ACC112 (cell line): Measurements from ENCODE around the gene PTPRN2.

Experiments used
- H2AFZ ChIP-seq: fragments of 200-600 bp; sonication (generic); one replicate; pipeline ENCODE4 v1.6.0; 2017; ENCODE audit warnings: antibody characterized with exemption, low read length; ENCODE audit not compliant: unreplicated experiment
- H3K27ac ChIP-seq: fragments of 200-600 bp; sonication (generic); 2 replicates; pipeline ENCODE4 v1.5.1; 2014; ENCODE audit warnings: low read depth, mild to moderate bottlenecking, antibody characterized with exemption, low read length, moderate library complexity
- H3K27me3 ChIP-seq: fragments of 200-600 bp; sonication (generic); 2 replicates; pipeline ENCODE4 v1.6.1; 2014; ENCODE audit warnings: mild to moderate bottlenecking, antibody characterized with exemption, low read length, moderate library complexity, mixed read lengths; ENCODE audit not compliant: insufficient read depth
- H3K36me3 ChIP-seq: fragments of 200-600 bp; sonication (generic); 2 replicates; pipeline ENCODE4 v1.6.1; 2016; ENCODE audit warnings: mild to moderate bottlenecking, antibody characterized with exemption, low read length, moderate library complexity, mixed read lengths; ENCODE audit not compliant: insufficient read depth
- H3K4me1 ChIP-seq: fragments of 200-600 bp; sonication (generic); one replicate; pipeline ENCODE4 v1.6.1; 2016; ENCODE audit warnings: low read length, mixed read lengths; ENCODE audit not compliant: insufficient read depth, unreplicated experiment, control insufficient read depth
- H3K4me3 ChIP-seq: fragments of 200-600 bp; sonication (generic); 2 replicates; pipeline ENCODE4 v1.5.1; 2014; ENCODE audit warnings: mild to moderate bottlenecking, low read depth, low read length
- H3K79me2 ChIP-seq: fragments of 200-600 bp; sonication (generic); one replicate; pipeline ENCODE4 v1.6.0; 2016; ENCODE audit warnings: low read length; ENCODE audit not compliant: control insufficient read depth, unreplicated experiment, insufficient read depth

The PTPRN2 gene

DNA sequence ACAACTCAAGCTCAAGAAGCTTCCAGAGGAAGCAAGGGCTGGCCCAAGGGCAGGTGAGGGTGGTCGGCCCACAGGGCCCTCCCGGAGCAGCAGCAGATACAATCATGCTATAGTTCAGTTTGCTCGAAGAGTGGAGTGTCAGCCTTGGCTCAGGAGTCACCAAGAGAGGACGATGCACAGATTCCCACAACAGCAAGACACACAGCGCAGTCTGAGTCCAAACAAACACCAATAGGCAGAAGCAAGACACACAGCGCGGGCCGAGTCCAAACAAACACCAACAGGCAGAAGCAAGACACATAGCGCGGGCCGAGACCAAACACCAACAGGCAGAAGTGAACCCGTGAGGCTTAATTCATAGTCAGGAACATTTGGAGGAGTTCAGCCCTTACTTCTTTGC lies 138.4 kb downstream of the PTPRN2 start:
- Histone ChIP-seq H3K79me2 (no peaks in the 10 kb centered on the region), H3K36me3 (no peaks in the 10 kb centered on the region), H3K4me3 (no peak overlapping the region), H3K4me1 (no peaks in the 10 kb centered on the region), H3K27me3 (no peaks in the 10 kb centered on the region), H3K27ac (no peak overlapping the region), H2AFZ (no peak overlapping the region)

GRCh38 chr7:158448430-158449100 lies 139.1 kb downstream of the PTPRN2 start:
- no peaks in the 10 kb centered on the region for H3K27me3 ChIP-seq
- no peaks in the 10 kb centered on the region for H3K36me3 ChIP-seq
- no peak overlapping the region for H3K27ac ChIP-seq
- no peaks in the 10 kb centered on the region for H3K79me2 ChIP-seq
- H3K4me1 ChIP-seq, result no peaks in the 10 kb centered on the region
- no peak overlapping the region for H3K4me3 ChIP-seq
- H2AFZ ChIP-seq, result no peak overlapping the region

- no peaks in the 10 kb centered on the region for H3K27me3 ChIP-seq
- no peak overlapping the region for H3K4me3 ChIP-seq
- no peak overlapping the region for H3K27ac ChIP-seq
- H2AFZ ChIP-seq, result no peak overlapping the region
- no peaks in the 10 kb centered on the region for H3K36me3 ChIP-seq
- no peaks in the 10 kb centered on the region for H3K79me2 ChIP-seq
- no peaks in the 10 kb centered on the region for H3K4me1 ChIP-seq
These were observed 140.0 kb downstream of the PTPRN2 start for GRCh38 chr7:158447506-158448171.

DNA sequence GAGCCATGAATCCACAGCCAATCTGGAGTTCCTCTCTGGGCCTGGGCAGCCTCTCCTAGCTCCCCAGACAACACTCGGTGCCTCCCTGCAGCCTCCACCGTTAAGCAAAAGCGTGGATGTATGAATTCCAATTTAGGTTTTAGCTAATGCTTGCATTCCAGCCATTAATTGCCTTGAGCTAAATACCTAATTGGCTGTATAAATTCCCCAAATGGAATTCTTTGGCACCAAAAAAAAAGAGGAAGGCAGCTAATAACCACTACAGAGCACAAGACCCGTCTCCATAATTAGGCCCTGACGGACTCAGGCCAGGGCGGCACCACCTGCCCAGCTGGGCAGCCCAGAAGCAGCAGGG lies 140.5 kb downstream of the PTPRN2 start:
- no peaks in the 10 kb centered on the region for H3K4me1 ChIP-seq
- no peak overlapping the region for H3K27ac ChIP-seq
- H3K27me3 ChIP-seq, result no peaks in the 10 kb centered on the region

DNA sequence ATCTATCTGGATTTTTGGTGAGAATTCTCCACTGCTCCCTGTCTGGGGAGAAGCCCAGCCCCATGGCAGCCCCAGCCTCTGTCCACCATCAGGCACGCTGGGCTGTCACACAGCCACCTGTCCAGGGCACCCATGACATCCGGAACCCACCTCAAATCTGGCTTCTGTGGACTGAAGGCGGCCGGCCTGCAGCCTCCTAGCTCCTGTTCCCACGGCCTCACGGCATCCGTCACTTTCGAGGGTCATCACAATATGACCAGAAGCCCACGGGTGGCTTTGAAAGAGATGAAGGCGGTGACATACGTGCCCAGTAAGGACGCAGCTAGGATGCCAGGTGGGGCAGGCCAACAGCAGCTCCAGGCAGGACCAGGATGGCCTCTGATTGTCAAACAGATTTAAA lies 140.9 kb downstream of the PTPRN2 start:
- H3K27ac ChIP-seq, result no peak overlapping the region
- no peaks in the 10 kb centered on the region for H3K27me3 ChIP-seq
- no peaks in the 10 kb centered on the region for H3K4me1 ChIP-seq
- H2AFZ ChIP-seq, result no peak overlapping the region
- no peak overlapping the region for H3K4me3 ChIP-seq
- no peaks in the 10 kb centered on the region for H3K36me3 ChIP-seq
- H3K79me2 ChIP-seq, result no peaks in the 10 kb centered on the region

More for the DNA sequence above, 140.5 kb downstream of the PTPRN2 start:
- no peaks in the 10 kb centered on the region for H3K79me2 ChIP-seq
- no peaks in the 10 kb centered on the region for H3K36me3 ChIP-seq
- H2AFZ ChIP-seq, result no peak overlapping the region
- no peak overlapping the region for H3K4me3 ChIP-seq

DNA sequence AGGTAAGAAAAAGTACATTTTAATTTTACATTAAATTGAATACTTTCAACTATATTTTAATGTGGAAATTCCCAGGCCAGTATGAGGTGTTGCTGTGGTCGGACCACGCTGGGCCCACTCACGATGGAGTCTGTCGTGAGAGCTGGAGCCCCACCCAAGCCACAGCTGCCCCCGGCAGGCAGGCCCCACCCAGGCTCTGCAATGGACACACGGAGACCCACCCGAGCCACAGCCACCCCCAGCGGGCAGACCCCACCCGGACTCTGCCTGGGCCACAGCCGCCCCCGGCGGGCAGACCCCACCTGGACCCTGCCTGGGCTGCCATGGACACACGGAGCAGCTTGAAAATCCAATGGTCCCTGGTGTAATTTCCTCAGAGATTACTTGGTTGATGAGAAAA lies 141.3 kb downstream of the PTPRN2 start:
- Histone ChIP-seq H3K36me3 (no peaks in the 10 kb centered on the region), H2AFZ (no peak overlapping the region), H3K4me1 (no peaks in the 10 kb centered on the region), H3K79me2 (no peaks in the 10 kb centered on the region), H3K4me3 (no peak overlapping the region), H3K27ac (no peak overlapping the region), H3K27me3 (no peaks in the 10 kb centered on the region)

- no peaks in the 10 kb centered on the region for H3K27me3 ChIP-seq
- no peak overlapping the region for H3K27ac ChIP-seq
- no peaks in the 10 kb centered on the region for H3K36me3 ChIP-seq
- H3K4me3 ChIP-seq, result no peak overlapping the region
- no peaks in the 10 kb centered on the region for H3K4me1 ChIP-seq
- no peak overlapping the region for H2AFZ ChIP-seq
- H3K79me2 ChIP-seq, result no peaks in the 10 kb centered on the region
These were observed 142.0 kb downstream of the PTPRN2 start for GRCh38 chr7:158445421-158446175.

DNA sequence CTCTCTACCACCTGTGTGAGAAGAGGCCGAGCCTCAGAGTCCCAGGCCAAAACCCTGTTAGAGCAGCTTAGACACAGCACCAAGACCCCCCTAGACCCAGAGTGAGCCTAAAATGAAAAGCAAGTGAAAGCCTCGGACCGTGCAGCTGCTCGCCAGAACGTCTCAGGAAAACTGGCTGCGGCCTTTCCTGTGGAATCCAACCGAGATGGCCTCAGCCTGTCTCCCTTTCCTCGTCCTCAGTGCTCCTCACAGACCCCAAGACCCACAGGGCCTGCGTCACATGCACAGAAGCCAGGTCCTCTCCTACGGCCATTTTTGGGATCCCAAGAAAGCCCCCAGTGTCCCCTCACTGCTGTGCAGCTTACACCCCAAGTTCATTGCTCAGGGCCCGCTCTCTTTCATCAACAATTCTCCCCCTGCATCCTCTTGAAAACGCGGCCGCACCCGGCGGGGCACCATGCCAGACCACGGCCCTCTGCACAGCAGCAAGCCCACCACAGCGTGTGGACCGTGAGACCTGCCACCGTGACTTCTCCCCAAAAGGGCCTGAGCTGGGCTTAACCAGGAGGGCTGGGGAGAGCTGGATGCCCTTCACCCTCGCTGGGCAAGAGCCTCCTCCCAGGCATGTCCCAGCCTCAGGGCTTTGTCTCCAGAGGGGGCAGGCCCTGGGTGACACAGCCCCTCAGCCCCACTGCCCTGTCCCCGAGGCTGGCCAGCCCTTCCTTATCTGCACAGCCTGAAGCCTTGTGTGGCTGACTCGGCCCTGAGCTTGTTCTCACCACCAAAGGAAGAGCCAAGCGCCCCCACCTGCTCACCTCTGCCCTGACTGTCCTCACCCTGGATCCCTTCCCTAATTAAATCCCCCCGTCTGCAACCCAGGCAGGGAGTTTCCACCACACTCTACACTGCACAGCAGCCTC lies 142.9 kb downstream of the PTPRN2 start:
- Histone ChIP-seq H3K36me3 (no peaks in the 10 kb centered on the region), H3K4me1 (no peaks in the 10 kb centered on the region), H3K27ac (no peak overlapping the region), H3K4me3 (no peak overlapping the region), H2AFZ (no peak overlapping the region), H3K79me2 (no peaks in the 10 kb centered on the region), H3K27me3 (no peaks in the 10 kb centered on the region)

- Histone ChIP-seq H3K27ac (no peak overlapping the region), H3K36me3 (no peaks in the 10 kb centered on the region), H2AFZ (no peak overlapping the region), H3K27me3 (no peaks in the 10 kb centered on the region), H3K4me1 (no peaks in the 10 kb centered on the region), H3K4me3 (no peak overlapping the region), H3K79me2 (no peaks in the 10 kb centered on the region)
These were observed 143.7 kb downstream of the PTPRN2 start for GRCh38 chr7:158443688-158444483.
